CD4-positive, alpha-beta T cell (primary cell): ENCODE measurements around the gene PAK1. TPM values are rescaled to one million over a fixed set of nuclear protein-coding genes. Genes with fewer than 3 reads are reported as not detected.

ENCODE experiments used
- ATAC-seq: fragments of 200-7000 bp; cut with Tn5 transposase; one replicate; pipeline ENCODE4 v1.10.0; 2022; ENCODE audit warnings: mild to moderate bottlenecking; ENCODE audit not compliant: poor library complexity
- CTCF ChIA-PET: fragments of 350-600 bp; sonication (Branson Sonifier 250); formaldehyde crosslinking; loops from one replicate; lab custom pipeline; 2021; ENCODE audit warnings: antibody characterized with exemption, inconsistent platforms; lab: Charles Lee
- POLR2A ChIA-PET: fragments of 350-600 bp; sonication (Branson Sonifier 250); formaldehyde crosslinking; loops from one replicate; lab custom pipeline; 2021; ENCODE audit warnings: antibody characterized with exemption, inconsistent platforms; lab: Charles Lee
- DNase-seq, 14 experiments: peaks; one replicate each; pipeline ENCODE4 v3.0.0-alpha.2; 2013 to 2020; ENCODE audit warnings: mixed read lengths in 2 of 14
- H3K27ac ChIP-seq, 2 donors: one replicate each; pipeline versions ENCODE4 v1.5.1 to v1.7.0; 2013; ENCODE audit warnings: low read length in 2 of 2, low read depth in 1 of 2, mild to moderate bottlenecking in 1 of 2
- H3K27me3 ChIP-seq, 2 experiments: 1 replicate in 1 of 2; 2 replicates in 1 of 2; pipeline versions ENCODE4 v1.6.1 to v1.7.0; 2013; ENCODE audit warnings: low read length in 2 of 2, control low read depth in 1 of 2, mild to moderate bottlenecking in 1 of 2, moderate library complexity in 1 of 2; ENCODE audit not compliant: insufficient read depth in 2 of 2, control insufficient read depth in 1 of 2
- H3K36me3 ChIP-seq: one replicate; pipeline ENCODE4 v1.6.1; 2013; ENCODE audit warnings: low read length, control low read depth; ENCODE audit not compliant: insufficient read depth
- H3K4me1 ChIP-seq: one replicate; pipeline ENCODE4 v1.6.1; 2013; ENCODE audit warnings: low read length, control low read depth; ENCODE audit not compliant: insufficient read depth
- H3K4me3 ChIP-seq: one replicate; pipeline ENCODE4 v1.5.1; 2013; ENCODE audit warnings: mild to moderate bottlenecking, low read length, moderate library complexity
- H3K9me3 ChIP-seq, 2 experiments: 1 replicate in 1 of 2; 2 replicates in 1 of 2; pipeline versions ENCODE4 v1.6.1 to v1.7.0; 2013; ENCODE audit warnings: low read length in 2 of 2, mild to moderate bottlenecking in 2 of 2, control low read depth in 1 of 2, moderate library complexity in 1 of 2; ENCODE audit not compliant: control insufficient read depth in 1 of 2, insufficient read depth in 1 of 2
- H3K27ac Mint-ChIP-seq: one replicate; pipeline ENCODE4 v1.8.0; 2020; ENCODE audit warnings: mixed read lengths
- H3K27me3 Mint-ChIP-seq: one replicate; pipeline ENCODE4 v1.8.0; 2021; ENCODE audit warnings: mixed read lengths
- H3K36me3 Mint-ChIP-seq: one replicate; pipeline ENCODE4 v1.8.0; 2021; ENCODE audit warnings: low read depth, mixed read lengths
- H3K4me1 Mint-ChIP-seq: one replicate; pipeline ENCODE4 v1.8.0; 2021; ENCODE audit warnings: low read depth, mixed read lengths
- H3K4me3 Mint-ChIP-seq: one replicate; pipeline ENCODE4 v1.8.0; 2020; ENCODE audit warnings: mild to moderate bottlenecking, mixed read lengths
- H3K9me3 Mint-ChIP-seq: one replicate; pipeline ENCODE4 v1.8.0; 2020; ENCODE audit warnings: mixed read lengths
- intact Hi-C, 2 experiments: fragments of 100-400 bp; cut with DNase I in 1 of 2; cut with micrococcal nuclease in 1 of 2; formaldehyde crosslinking; loops; one replicate each; pipeline versions ENCODE4 v1.15.1 to v1.9.0; 2023 to 2025; cut with DNase I, micrococcal nuclease
- total RNA-seq, 174 experiments: library from RNA in 2 of 174; stranded (reverse) in 2 of 174; gene quantifications; one replicate each; pipeline ENCODE4 v1.2.3 and lab custom pipeline; 2021 to 2026
- TF ChIP-seq, protein P1 (sequence below): fragments of 200-600 bp; IDR thresholded peaks from one replicate; pipeline ENCODE4 v1.8.0; 2022; ENCODE audit warnings: antibody characterized with exemption, mild to moderate bottlenecking

The PAK1 gene
- total RNA-seq, 2 experiments from 2014 or later = 6.9 to 12.6 TPM

- Mint-ChIP-seq H3K27ac (no peak overlapping the region), H3K27me3 (peaks cover 15% of the 10 kb centered on the region), H3K9me3 (no peaks in the 10 kb centered on the region), H3K4me1 (no peaks in the 10 kb centered on the region), H3K36me3 (no peaks in the 10 kb centered on the region), H3K4me3 (no peak overlapping the region)
- Histone ChIP-seq H3K4me3 (no peak overlapping the region), H3K9me3 (no peaks in the 10 kb centered on the region), H3K4me1 (no peaks in the 10 kb centered on the region), H3K27me3 (peaks cover 0 to 5% of the 10 kb centered on the region in 2 experiments), H3K36me3 (no peaks in the 10 kb centered on the region), H3K27ac (no peak overlapping the region)
- ChIA-PET CTCF (no interaction called here), POLR2A (no interaction called here)
- TF ChIP-seq, protein P1, sequence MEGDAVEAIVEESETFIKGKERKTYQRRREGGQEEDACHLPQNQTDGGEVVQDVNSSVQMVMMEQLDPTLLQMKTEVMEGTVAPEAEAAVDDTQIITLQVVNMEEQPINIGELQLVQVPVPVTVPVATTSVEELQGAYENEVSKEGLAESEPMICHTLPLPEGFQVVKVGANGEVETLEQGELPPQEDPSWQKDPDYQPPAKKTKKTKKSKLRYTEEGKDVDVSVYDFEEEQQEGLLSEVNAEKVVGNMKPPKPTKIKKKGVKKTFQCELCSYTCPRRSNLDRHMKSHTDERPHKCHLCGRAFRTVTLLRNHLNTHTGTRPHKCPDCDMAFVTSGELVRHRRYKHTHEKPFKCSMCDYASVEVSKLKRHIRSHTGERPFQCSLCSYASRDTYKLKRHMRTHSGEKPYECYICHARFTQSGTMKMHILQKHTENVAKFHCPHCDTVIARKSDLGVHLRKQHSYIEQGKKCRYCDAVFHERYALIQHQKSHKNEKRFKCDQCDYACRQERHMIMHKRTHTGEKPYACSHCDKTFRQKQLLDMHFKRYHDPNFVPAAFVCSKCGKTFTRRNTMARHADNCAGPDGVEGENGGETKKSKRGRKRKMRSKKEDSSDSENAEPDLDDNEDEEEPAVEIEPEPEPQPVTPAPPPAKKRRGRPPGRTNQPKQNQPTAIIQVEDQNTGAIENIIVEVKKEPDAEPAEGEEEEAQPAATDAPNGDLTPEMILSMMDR = no peak
- intact Hi-C loops = no loop called here
- DNase-seq (no peak), ATAC-seq (no peak)
Measured at GRCh38 chr11:77502346-77502905, 28.5 kb upstream of the PAK1 start.

DNA sequence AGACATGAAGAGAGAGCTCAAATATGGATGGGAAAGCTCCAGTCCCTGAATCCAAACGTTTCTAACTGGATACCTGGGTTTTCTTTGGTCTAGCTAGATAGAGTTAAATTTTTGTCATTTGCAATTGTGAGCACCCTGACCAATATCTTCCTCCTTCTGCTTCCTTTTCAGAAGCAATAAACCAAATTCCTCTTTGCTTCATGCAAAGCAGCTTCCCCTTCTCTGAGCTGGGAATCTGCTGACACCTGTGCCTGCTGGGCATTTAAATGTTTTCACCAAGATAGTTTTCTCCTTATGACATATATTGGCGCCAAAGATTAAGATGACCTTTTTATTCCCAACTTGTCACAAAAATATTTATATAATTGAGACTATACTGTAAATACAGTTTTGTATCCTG, 27.9 kb upstream of the PAK1 start:
- intact Hi-C loops = no loop called here
- Mint-ChIP-seq H3K4me3 (no peak overlapping the region), H3K36me3 (no peaks in the 10 kb centered on the region), H3K27ac (no peak overlapping the region), H3K9me3 (no peaks in the 10 kb centered on the region), H3K27me3 (peaks cover 20% of the 10 kb centered on the region), H3K4me1 (no peaks in the 10 kb centered on the region)
- no peak overlapping the region for H3K27ac ChIP-seq
- H3K4me1 ChIP-seq = no peaks in the 10 kb centered on the region
- DNase-seq (no peak), ATAC-seq (no peak)
- no peak overlapping the region for H3K4me3 ChIP-seq
- H3K27me3 ChIP-seq = peaks cover 3 to 8% of the 10 kb centered on the region in 2 experiments
- ChIA-PET POLR2A (no interaction called here), CTCF (no interaction called here)
- H3K36me3 ChIP-seq = no peaks in the 10 kb centered on the region
- TF ChIP-seq, protein P1 = no peak
- no peaks in the 10 kb centered on the region for H3K9me3 ChIP-seq

DNA sequence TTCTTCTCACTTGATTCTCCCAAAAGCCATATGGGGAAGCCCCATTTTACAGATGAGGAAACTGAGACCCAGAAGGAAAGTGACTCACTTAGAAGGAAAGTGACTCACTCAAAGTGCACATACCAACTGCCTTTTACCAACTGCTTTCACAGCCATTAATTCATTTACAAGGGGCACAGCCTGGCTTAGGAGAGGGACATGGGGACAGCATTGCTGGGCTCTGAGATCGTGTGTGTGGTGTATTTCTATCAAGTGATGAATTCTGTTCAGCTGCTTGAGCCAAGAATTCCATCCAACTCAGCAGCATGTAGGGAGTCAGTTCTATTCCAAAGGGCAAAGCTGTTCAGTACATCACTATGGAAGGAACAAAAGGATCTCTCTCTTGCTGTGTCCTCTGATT, 23.5 kb upstream of the PAK1 start:
- no peak overlapping the region for H3K4me3 Mint-ChIP-seq
- Histone ChIP-seq H3K27ac (no peak overlapping the region), H3K4me3 (no peak overlapping the region), H3K9me3 (no peaks in the 10 kb centered on the region), H3K27me3 (peaks cover 3% of the 10 kb centered on the region in 2 experiments), H3K36me3 (no peaks in the 10 kb centered on the region), H3K4me1 (no peaks in the 10 kb centered on the region)
- POLR2A ChIA-PET = no interaction called here
- H3K27me3 Mint-ChIP-seq = peaks cover 10% of the 10 kb centered on the region
- no peak for ATAC-seq
- intact Hi-C loops = no loop called here
- H3K36me3 Mint-ChIP-seq = no peaks in the 10 kb centered on the region
- H3K4me1 Mint-ChIP-seq = no peaks in the 10 kb centered on the region
- H3K9me3 Mint-ChIP-seq = no peaks in the 10 kb centered on the region
- TF ChIP-seq, protein P1 = no peak
- peak in 1 of 14 experiments; percentile 10 for DNase-seq
- CTCF ChIA-PET = no interaction called here
- H3K27ac Mint-ChIP-seq = no peak overlapping the region
